ENCODE data around the gene TMEM272. TPM values are rescaled to one million over a fixed set of nuclear protein-coding genes. Genes with fewer than 3 reads are reported as not detected.

TMEM272 gene
- total RNA-seq, 1 experiment from 2014 or later, result 0.17 TPM

DNA sequence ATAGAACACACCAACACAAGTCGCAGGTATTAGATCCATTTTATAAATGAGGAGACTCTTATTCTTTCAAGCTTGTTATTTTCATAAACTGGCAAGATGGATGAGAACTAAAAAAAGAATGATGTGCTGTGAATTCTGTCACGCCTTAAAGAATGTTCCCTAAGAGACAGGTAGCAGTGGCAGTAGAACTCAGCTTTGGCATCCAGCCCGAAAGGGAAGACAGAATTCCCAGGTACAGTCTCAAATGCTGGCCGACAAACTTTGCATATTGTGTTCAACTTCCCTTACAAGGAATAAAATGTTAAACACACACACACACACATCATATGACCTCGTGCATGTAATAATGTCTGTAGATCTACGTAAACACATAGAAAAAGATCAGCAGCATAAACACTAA, 3.2 kb downstream of the TMEM272 start:
- POLR2A ChIA-PET, result no interaction called here
- RAD21 ChIA-PET (ENCODE audit: low non-redundant PET in 1 of 2, low total read pairs in 2 of 2, uncharacterized antibody in 2 of 2, unreplicated experiment in 2 of 2), result no interaction called here
- no peak for DNase-seq (ENCODE audit: low read depth, low spot score)
- Histone ChIP-seq H3K9me2 (ENCODE audit: insufficient read depth) (no peaks in the 10 kb centered on the region), H3K4me2 (ENCODE audit: low read length) (no peak overlapping the region), H3K79me2 (ENCODE audit: insufficient read depth, low read length) (no peaks in the 10 kb centered on the region), H3K36me3 (ENCODE audit: control insufficient read depth in 1 of 2, insufficient read depth in 2 of 2, low read length in 2 of 2) (no peaks in the 10 kb centered on the region), H3K27me3 (ENCODE audit: insufficient read depth, low read length) (no peaks in the 10 kb centered on the region), H3K4me1 (ENCODE audit: control insufficient read depth in 1 of 2, insufficient read depth in 2 of 2, low read length in 2 of 2) (peaks cover 3 to 14% of the 10 kb centered on the region in 2 experiments; a peak in 3 of 4 replicates), H3K9ac (ENCODE audit: low read length) (no peak overlapping the region), H3K27ac (ENCODE audit: low read depth, low read length) (no peak overlapping the region), H3K4me3 (replicated peaks in 1 of 2; ENCODE audit: low read depth in 1 of 2, low read length in 2 of 2) (no peak overlapping the region), H4K20me1 (ENCODE audit: insufficient read depth) (no peaks in the 10 kb centered on the region), H3K9me3 (ENCODE audit: control insufficient read depth in 1 of 2, insufficient read depth in 1 of 2, low read depth in 1 of 2, low read length in 2 of 2) (no peaks in the 10 kb centered on the region), H2AFZ (ENCODE audit: low read depth, low read length, poor library complexity, severe bottlenecking) (no peak overlapping the region)
- intact Hi-C loops (cut with micrococcal nuclease), result no loop called here
- BruUV-seq (replicated peaks), result no TSS peak
- CTCF ChIA-PET, result no interaction called here
- ATAC-seq, result no peak
- TF ChIP-seq ZFX (IDR thresholded peaks at IDR 0.05) (no peak), TCF7L2 (IDR thresholded peaks at IDR 0.05; ENCODE audit: borderline replicate concordance, extremely low read depth, insufficient read depth, insufficient read length) (no peak), CBX3 (IDR thresholded peaks at IDR 0.05; ENCODE audit: low read depth) (no peak), ZNF274 (IDR thresholded peaks at IDR 0.05; ENCODE audit: low read depth, low read length) (no peak), EGR1 (IDR thresholded peaks at IDR 0.05; ENCODE audit: low read depth) (no peak), SRF (IDR thresholded peaks at IDR 0.05; ENCODE audit: low read depth) (no peak), YY1 (IDR thresholded peaks at IDR 0.05; ENCODE audit: extremely low read depth, insufficient replicate concordance, low read depth, low read length) (no peak), POLR2AphosphoS5 (IDR thresholded peaks at IDR 0.05; ENCODE audit: low read depth, low read length) (no peak), POLR2A (IDR thresholded peaks at IDR 0.05; ENCODE audit: borderline replicate concordance, extremely low read depth, insufficient read depth, insufficient read length) (no peak), ELF1 (IDR thresholded peaks at IDR 0.05; ENCODE audit: borderline replicate concordance, low read depth) (no peak), EZH2 (IDR thresholded peaks at IDR 0.05) (no peak), EZH2phosphoT487 (IDR thresholded peaks at IDR 0.05; ENCODE audit: borderline replicate concordance) (no peak), SIN3A (IDR thresholded peaks at IDR 0.05; ENCODE audit: low read depth) (no peak), JUND (IDR thresholded peaks at IDR 0.05) (no peak)
- TF ChIP-seq, protein P1, sequence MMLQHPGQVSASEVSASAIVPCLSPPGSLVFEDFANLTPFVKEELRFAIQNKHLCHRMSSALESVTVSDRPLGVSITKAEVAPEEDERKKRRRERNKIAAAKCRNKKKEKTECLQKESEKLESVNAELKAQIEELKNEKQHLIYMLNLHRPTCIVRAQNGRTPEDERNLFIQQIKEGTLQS (IDR thresholded peaks at IDR 0.05), result no peak
